ENCODE results near the gene RELA.

Gene RELA

DNA sequence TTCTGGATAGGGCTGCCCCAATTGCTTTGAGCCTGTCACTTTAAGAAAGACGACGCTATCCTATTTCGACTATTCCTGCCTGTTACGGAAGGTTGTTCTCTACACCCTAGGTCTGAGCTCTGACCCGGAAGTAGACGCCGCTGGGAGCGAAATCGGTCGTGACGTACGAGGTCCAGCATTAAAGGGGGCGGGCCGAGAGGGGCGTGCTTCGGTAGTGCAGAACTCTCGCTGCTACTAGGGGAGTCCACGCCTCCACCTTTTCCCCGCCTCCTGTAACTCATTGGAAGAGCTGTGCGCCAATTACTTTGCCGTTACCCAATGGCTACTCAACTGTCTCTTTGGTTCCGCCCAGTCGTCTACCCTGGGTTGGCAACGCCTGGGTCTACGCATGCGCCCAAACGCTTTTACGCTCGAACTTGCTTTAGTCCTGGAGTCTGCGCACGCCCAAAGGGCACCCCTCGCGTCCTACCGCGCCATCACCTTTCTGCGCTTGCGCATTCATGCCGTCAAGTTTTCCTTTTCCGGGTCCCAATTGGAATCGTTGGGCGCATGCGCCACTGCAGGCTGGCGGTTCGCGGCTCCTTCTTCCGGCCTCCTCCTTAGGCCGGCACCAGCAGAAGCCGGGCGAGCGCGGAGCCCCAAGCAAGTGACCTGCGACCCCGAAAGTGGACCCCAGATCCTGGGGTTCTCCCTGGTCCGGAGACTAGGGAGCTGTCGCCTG is 47.3 kb downstream of the RELA start, which contains the start of gene PCNX3:
Gene PCNX3 (plus strand): TSS at position 548 of the 721 bp plus-strand sequence. CDS start 536 bp downstream, outside the sequence.
- peaks cover 0 to 61% of the 10 kb centered on the region in 2 experiments; a peak in 1 of 3 replicates for H3K36me3 ChIP-seq (ENCODE audit: control insufficient read depth in 2 of 2, insufficient read depth in 1 of 2, low read length in 2 of 2)
- no peaks in the 10 kb centered on the region for H3K9me3 ChIP-seq (ENCODE audit: control insufficient read depth, insufficient read depth, low read depth, low read length)
- peak within 1 kb of the TSS; percentile 91 for H3K4me3 ChIP-seq (ENCODE audit: low read depth, low read length)
- ChIA-PET CTCF (interaction anchor here (0.5 to 3.8 kb wide), 9 partner anchors 16 to 270 kb away, joined by 3 to 22 read pairs (median 4); partner anchors contain the start of gene MUS81), POLR2A (interaction anchor here (0.7 to 2.5 kb wide), 38 partner anchors 9 to 387 kb away, joined by 3 to 20 read pairs (median 6); partner anchors contain the start of genes BANF1, CCDC85B, CFL1 and EHBP1L1)
- no peaks in the 10 kb centered on the region for H3K4me1 ChIP-seq (ENCODE audit: control insufficient read depth, insufficient read depth, low read length)
- peak within 1 kb of the TSS; percentile 79 for H3K27ac ChIP-seq (ENCODE audit: extremely low read depth, low read depth, low read length)
- TF ChIP-seq ZNF155 (tag by site-specific recombination; IDR thresholded peaks at IDR 0.05) (no peak), ZNF747 (tag by site-specific recombination; IDR thresholded peaks at IDR 0.05) (no peak), KLF9 (tag by site-specific recombination; IDR thresholded peaks at IDR 0.05; ENCODE audit: low read depth) (peak; percentile 98), ZBTB1 (tag by site-specific recombination; IDR thresholded peaks at IDR 0.05) (0 out of 2 replicates have a peak, but pooled peaks have one; percentile 22), ZNF2 (tag by site-specific recombination; IDR thresholded peaks at IDR 0.05) (no peak), ZNF629 (tag by site-specific recombination; IDR thresholded peaks at IDR 0.05) (peak; percentile 99), GLI4 (tag by site-specific recombination; IDR thresholded peaks at IDR 0.05) (no peak), ZNF529 (tag by site-specific recombination; IDR thresholded peaks at IDR 0.05; ENCODE audit: insufficient replicate concordance) (no peak), ZNF660 (tag by site-specific recombination; IDR thresholded peaks at IDR 0.05) (no peak; the same call in none of the 2 replicates), ZXDB (tag by site-specific recombination; IDR thresholded peaks at IDR 0.05) (peak; percentile 67), ZNF792 (tag by site-specific recombination; IDR thresholded peaks at IDR 0.05) (no peak), GLIS1 (tag by site-specific recombination; IDR thresholded peaks at IDR 0.05) (peak; percentile 22; the same call in 1 of the 2 replicates), ZBTB21 (tag by site-specific recombination; IDR thresholded peaks at IDR 0.05) (peak; percentile 98)
- TF ChIP-seq, protein P1, sequence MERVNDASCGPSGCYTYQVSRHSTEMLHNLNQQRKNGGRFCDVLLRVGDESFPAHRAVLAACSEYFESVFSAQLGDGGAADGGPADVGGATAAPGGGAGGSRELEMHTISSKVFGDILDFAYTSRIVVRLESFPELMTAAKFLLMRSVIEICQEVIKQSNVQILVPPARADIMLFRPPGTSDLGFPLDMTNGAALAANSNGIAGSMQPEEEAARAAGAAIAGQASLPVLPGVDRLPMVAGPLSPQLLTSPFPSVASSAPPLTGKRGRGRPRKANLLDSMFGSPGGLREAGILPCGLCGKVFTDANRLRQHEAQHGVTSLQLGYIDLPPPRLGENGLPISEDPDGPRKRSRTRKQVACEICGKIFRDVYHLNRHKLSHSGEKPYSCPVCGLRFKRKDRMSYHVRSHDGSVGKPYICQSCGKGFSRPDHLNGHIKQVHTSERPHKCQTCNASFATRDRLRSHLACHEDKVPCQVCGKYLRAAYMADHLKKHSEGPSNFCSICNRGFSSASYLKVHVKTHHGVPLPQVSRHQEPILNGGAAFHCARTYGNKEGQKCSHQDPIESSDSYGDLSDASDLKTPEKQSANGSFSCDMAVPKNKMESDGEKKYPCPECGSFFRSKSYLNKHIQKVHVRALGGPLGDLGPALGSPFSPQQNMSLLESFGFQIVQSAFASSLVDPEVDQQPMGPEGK (tag by site-specific recombination; IDR thresholded peaks at IDR 0.05) = 0 out of 2 replicates have a peak, but pooled peaks have one; percentile 11
- TF ChIP-seq, protein P2, sequence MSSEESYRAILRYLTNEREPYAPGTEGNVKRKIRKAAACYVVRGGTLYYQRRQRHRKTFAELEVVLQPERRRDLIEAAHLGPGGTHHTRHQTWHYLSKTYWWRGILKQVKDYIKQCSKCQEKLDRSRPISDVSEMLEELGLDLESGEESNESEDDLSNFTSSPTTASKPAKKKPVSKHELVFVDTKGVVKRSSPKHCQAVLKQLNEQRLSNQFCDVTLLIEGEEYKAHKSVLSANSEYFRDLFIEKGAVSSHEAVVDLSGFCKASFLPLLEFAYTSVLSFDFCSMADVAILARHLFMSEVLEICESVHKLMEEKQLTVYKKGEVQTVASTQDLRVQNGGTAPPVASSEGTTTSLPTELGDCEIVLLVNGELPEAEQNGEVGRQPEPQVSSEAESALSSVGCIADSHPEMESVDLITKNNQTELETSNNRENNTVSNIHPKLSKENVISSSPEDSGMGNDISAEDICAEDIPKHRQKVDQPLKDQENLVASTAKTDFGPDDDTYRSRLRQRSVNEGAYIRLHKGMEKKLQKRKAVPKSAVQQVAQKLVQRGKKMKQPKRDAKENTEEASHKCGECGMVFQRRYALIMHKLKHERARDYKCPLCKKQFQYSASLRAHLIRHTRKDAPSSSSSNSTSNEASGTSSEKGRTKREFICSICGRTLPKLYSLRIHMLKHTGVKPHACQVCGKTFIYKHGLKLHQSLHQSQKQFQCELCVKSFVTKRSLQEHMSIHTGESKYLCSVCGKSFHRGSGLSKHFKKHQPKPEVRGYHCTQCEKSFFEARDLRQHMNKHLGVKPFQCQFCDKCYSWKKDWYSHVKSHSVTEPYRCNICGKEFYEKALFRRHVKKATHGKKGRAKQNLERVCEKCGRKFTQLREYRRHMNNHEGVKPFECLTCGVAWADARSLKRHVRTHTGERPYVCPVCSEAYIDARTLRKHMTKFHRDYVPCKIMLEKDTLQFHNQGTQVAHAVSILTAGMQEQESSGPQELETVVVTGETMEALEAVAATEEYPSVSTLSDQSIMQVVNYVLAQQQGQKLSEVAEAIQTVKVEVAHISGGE (tag by site-specific recombination; conservative IDR thresholded peaks at IDR 0.05; ENCODE audit: low read depth) = peak; percentile 89
- TF ChIP-seq, protein P3, sequence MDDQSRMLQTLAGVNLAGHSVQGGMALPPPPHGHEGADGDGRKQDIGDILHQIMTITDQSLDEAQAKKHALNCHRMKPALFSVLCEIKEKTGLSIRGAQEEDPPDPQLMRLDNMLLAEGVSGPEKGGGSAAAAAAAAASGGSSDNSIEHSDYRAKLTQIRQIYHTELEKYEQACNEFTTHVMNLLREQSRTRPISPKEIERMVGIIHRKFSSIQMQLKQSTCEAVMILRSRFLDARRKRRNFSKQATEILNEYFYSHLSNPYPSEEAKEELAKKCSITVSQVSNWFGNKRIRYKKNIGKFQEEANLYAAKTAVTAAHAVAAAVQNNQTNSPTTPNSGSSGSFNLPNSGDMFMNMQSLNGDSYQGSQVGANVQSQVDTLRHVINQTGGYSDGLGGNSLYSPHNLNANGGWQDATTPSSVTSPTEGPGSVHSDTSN (CRISPR knock-in tag; IDR thresholded peaks at IDR 0.05) = peak; percentile 94
- TF ChIP-seq, protein P4, sequence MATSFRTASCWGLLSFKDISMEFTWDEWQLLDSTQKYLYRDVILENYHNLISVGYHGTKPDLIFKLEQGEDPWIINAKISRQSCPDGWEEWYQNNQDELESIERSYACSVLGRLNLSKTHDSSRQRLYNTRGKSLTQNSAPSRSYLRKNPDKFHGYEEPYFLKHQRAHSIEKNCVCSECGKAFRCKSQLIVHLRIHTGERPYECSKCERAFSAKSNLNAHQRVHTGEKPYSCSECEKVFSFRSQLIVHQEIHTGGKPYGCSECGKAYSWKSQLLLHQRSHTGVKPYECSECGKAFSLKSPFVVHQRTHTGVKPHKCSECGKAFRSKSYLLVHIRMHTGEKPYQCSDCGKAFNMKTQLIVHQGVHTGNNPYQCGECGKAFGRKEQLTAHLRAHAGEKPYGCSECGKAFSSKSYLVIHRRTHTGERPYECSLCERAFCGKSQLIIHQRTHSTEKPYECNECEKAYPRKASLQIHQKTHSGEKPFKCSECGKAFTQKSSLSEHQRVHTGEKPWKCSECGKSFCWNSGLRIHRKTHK (tag by site-specific recombination; IDR thresholded peaks at IDR 0.05) = no peak
- TF ChIP-seq, protein P5, sequence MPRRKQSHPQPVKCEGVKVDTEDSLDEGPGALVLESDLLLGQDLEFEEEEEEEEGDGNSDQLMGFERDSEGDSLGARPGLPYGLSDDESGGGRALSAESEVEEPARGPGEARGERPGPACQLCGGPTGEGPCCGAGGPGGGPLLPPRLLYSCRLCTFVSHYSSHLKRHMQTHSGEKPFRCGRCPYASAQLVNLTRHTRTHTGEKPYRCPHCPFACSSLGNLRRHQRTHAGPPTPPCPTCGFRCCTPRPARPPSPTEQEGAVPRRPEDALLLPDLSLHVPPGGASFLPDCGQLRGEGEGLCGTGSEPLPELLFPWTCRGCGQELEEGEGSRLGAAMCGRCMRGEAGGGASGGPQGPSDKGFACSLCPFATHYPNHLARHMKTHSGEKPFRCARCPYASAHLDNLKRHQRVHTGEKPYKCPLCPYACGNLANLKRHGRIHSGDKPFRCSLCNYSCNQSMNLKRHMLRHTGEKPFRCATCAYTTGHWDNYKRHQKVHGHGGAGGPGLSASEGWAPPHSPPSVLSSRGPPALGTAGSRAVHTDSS (tag by site-specific recombination; IDR thresholded peaks at IDR 0.05) = no peak
- TF ChIP-seq, protein P6, sequence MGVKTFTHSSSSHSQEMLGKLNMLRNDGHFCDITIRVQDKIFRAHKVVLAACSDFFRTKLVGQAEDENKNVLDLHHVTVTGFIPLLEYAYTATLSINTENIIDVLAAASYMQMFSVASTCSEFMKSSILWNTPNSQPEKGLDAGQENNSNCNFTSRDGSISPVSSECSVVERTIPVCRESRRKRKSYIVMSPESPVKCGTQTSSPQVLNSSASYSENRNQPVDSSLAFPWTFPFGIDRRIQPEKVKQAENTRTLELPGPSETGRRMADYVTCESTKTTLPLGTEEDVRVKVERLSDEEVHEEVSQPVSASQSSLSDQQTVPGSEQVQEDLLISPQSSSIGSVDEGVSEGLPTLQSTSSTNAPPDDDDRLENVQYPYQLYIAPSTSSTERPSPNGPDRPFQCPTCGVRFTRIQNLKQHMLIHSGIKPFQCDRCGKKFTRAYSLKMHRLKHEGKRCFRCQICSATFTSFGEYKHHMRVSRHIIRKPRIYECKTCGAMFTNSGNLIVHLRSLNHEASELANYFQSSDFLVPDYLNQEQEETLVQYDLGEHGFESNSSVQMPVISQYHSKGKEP (tag by site-specific recombination; IDR thresholded peaks at IDR 0.05) = peak; percentile 12; the same call in 1 of the 2 replicates

Data from HEK293 (cell line).